ELR (cell line): Measurements from ENCODE around the gene USF2.

Experiments
- DNase-seq: peaks from one replicate; pipeline ENCODE4 v3.0.0-alpha.2; 2015; ENCODE audit warnings: low read depth

The USF2 gene

DNA sequence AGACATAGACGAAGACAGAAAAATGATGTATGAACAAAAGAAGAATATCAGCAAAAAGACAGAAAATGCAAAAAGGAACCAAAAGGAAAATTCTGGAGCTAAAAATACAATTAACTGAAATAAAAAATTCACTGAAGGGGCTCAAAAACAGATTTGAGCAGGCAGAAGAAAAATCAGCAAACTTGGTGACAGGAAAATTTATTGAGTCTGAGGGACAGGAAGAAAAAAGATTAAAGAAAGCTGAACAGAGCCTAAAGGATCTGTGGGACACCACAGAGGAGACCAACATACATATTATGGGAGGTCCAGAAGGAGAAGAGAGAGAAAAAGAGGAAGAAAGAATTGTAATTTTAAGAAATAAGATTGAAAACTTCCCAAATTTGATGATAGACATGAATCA lies 27.3 kb upstream of the USF2 start:
- DNase-seq = no peak

DNA sequence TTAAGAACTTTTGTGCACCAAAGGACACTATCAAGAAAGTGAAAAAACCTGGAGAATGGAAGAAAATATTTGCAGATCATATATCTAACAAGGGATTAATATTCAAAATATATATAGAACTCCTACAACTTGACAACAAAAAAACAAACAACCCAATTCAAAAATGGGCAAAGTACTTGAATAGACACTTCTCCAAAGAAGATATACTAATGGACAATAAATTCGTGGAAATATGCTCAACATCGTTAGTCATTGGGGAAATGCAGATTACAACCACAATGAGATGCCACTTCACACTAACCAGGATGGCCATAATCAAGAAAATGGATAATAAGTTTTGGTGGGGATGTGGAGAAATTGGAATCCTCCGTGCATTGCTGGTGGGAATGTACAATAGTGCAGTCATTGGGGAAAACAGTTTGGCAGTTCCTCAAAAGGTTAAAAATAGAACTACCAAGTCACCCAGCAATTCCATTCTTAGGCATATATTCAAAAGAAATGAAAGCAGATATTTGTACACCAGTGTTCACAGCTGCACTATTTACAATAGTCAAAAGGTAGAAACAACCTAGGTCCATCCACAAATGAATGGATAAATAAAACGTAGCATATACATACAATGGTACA lies 22.2 kb upstream of the USF2 start:
- DNase-seq = no peak

DNA sequence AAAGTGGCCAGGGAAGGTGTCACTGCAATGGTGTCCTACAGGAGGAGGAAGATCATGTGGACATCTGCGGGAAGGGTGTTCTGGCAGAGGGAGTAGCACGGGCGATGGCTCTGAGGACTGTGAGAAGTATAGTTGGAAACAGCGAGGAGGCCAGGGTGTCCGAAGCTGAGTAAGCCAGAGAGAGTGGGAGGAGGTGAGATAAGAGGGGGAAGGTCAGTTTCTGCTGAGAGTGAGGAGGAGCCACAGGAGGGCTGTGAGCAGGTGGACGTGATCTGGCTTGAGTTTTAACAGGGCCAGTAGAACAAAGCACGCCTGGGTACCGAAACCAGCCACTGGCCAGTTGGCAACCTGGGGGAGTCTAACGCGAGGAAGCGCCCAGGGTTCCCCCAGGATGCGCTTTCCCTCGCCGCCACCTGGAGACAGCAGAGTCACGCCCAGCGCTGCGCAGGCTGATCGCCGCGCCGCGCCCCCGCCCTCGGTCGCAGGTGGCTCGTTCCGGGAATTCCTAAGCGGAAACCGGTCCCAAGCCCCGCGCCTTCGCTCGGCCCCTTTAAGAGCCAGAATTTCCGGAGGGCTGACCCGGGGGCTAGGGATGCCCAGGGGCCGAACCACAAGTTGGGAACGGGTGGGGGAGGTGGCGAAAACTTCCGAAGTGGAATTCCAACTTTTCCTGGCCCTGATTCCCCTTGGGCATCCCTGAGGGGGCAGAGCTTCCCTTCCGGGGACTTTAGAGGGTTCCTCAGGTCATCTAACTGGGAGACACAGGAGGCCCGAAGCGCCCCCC lies 21.0 kb upstream of the USF2 start:
- DNase-seq = peak; percentile 11

DNA sequence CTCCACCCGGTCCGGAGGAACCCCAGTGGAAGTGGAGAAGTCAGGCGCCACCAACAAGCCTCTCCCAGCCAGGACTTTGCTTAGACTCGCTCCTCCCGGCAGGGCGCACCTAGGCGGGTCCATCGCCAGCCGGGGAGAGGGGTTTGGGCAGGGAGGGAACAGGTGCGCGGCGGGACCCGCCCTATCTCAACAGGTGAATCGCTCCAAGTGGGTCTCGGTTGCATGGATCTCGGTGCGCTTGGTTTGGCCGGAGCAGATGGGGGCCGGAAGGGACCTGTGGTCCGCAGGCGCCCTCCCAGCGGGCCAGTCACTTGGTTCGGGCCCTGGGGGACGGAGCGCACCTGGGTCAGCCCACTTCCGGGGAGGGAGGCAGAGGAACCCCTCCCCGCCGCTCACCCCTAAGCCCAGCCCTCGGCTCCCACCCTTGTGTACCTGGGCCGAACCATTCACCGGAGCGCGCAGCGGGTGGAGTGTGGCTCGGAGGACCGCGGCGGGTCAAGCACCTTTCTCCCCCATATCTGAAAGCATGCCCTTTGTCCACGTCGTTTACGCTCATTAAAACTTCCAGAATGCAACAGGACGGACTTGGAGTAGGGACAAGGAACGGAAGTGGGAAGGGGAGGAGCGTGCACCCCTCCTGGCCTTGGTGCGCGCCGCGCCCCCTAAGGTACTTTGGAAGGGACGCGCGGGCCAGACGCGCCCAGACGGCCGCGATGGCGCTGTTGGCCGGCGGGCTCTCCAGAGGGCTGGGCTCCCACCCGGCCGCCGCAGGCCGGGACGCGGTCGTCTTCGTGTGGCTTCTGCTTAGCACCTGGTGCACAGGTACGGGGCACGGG lies 20.2 kb upstream of the USF2 start, which contains the start of gene LSR:
TSS of gene LSR (plus strand) at position 693 of the 836 bp plus-strand sequence. CDS start at position 714, 21 bp downstream.
- DNase-seq = no peak

DNA sequence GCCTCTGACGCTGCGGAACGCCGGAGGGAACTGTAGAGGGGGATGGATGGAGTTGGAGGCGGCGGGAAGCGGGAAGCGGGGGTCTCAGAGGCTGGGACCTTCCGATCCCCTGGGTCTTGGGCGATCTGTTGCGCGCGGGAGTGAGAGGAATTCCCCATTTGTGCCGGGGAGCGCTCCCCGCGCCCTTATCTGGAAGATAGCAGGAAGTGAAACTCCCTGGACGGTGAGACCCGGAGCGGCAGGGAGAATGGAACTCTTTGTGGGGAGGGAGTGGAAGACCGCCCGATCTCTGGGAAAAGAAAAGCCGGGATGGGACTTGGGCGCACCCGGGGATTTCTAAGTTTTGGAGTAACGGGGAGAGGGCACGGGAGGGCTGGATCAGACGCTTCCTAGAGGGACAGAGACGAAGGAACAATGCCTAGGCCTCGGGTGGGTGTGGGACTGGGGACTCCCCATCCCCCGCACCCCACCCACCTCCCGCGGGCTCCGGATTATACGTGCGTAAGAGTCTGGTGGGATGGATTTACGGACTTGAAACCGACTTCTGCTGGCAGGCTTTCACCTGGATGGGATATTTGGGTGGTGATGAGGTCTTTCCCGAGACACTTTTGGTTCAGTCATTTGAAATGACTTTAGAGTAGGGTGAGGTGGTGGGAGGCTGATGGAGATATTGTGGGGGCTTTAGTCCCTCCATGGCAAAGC lies 19.5 kb upstream of the USF2 start:
- DNase-seq = no peak

DNA sequence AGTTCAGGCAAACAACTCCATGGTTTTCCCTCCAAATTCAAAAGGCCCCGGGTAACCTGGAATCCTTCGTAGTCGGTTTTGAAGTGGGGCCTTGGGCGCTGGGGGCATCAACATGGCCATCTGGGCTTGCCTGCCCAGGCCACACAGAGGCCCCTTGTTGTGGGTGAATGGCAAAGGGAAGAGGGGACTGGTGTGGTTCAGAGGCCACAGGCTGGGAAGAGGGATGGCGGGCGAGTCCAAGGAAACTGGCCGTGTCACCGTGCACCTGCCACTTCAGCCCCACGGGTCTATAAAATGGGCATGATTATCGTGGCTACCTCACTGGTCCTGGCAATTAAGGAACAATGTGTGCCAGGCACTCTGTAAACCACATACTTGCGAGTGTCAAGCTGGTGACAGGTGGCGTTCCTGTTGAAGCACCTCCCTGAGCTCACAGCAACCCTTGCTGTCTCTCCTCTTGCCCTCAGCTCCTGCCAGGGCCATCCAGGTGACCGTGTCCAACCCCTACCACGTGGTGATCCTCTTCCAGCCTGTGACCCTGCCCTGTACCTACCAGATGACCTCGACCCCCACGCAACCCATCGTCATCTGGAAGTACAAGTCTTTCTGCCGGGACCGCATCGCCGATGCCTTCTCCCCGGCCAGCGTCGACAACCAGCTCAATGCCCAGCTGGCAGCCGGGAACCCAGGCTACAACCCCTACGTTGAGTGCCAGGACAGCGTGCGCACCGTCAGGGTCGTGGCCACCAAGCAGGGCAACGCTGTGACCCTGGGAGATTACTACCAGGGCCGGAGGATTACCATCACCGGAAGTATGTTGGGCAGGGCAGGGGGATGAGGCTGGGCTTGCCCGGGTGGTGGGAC lies 18.7 kb upstream of the USF2 start:
- no peak for DNase-seq

DNA sequence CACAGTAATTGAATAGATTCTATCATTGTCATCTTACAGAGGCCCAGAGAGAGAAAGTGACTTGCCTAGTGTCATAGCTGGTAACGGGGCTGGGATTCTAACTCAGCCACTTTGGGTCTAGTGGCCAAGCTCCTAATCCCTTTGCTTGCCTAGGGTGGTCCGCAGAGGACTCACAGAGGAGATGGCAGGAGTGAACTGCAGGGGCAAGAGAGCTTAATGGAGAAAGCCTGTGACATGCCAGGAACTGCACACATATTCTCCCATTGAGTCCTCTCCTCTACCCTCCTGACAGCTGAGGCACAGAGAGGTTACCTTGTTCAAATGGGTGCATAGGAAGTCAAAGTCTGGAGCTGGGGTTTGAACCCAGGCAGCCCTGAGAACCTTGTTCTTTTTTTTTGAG lies 17.3 kb upstream of the USF2 start:
- no peak for DNase-seq

DNA sequence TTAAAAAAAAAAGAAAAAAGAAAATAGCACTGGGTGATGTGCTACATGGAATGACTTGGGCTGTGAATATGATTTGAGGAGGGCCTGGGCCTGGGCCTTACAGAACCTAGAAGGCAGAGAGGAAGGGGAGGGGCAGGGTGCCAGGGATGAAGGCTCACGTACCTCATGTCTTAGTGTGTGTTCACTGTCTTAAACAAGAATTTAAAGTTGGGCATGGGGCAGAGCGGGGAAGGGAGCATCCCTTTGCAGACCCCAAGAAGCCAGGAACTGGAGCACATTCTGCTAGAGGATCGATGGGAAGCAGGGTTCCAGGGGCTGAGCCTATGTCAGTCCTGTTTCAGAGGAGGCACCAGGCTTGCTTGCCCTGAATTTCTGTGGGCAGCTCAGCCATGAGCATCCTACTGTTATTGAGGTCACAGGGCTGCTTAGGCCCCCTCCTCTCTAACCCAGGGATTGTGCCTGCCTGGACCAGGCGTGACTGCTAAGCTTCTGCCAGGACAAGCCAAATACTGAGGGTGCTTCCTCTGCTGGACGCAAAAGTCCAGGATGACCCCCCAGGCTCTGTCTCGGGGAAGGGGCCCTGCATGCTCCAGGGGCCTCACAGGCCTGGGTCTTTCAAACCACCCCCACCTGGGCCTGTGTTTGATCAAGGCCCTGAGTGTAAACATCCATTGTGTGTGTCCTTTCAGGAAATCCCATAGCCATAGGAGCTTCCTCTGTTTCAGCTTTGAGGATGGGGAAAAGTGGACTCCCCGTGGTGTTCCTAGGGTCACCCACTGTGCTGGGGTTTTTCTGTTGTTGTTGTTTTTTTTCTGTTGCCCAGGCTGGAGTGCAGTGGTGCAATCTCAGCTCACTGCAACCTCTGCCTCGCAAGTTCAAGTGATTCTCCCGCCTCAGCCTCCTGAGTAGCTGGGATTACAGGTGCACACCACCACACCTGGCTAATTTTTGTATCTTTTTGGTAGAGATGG lies 15.2 kb upstream of the USF2 start:
- DNase-seq = no peak

DNA sequence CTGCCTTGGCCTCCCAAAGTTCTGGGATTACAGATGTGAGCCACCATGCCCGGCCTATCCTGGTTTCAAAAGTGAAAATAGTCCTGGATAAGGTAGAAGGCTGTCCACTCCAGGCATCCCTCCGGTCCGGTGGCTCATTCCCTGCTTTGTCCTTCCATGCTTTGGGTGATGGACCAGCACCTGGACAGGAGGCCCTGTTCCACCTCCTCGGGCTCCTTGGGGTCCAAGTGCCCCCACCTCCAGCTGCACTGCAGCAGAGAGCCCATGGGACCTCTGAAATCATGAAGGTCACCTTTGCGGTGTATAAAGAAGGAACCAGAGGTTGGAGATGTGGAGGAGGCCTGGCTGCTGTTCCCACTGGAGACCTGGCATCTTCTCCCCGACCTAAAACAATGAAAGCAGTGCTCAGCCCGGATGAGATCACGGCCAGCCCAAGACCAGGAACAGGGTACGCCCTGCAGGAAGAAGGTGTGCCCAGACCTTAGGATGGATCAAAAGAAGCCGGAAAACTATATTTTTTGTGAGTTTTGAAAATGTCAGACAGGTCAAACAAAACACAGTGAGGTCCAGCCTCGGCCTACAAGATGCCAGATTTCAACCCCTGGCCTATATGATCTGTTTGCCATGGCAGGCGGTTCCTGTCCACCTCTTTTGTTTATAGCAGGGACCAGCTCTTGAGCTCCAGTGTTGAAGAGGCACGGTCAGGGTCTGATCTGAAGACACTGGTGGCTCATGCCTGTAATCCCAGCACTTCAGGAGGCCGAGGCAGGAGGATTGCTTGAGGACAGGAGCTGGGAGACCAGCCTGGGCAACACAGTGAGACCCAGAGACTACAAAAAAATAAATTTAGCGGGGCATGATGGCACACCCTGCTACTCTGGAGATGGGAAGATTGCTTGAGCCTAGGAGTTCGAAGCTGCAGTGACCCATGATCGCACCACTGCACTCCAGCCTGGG lies 14.1 kb upstream of the USF2 start:
- no peak for DNase-seq

DNA sequence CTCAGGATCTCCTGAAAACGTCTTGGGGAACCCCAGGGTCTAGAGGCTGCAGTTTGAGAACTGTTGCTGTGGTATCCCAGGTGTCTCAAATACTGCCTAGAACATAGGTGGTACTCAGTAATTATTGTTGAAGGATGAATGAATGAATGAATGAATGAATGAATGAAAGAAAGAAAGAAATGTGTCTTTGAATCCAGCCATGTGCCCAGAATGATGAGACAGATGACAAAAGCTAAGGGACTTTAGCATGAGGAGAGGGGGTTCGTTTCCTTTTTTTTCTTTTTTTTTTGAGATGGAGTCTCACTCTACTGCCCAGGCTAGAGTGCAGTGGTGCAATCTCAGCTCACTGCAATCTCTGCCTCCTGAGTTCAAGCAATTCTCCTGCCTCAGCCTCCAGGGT lies 12.2 kb upstream of the USF2 start:
- DNase-seq = no peak

DNA sequence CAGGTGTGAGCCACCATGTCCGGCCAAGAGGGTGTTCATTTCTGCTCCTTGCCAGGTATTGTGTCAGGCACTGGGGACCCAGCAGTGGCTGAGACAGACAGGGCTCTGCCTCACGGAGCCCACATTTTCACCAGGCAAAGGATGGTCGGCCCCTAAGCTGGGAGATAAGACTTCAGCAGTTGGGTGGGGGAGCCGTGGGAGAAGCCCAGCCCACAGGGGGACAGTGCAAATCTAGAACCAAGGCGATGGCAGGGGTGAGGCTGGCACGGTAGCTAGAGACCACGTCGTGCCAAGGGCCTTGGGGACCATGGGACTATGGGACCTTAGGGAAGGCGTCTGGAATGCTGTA lies 11.7 kb upstream of the USF2 start:
- DNase-seq = no peak

DNA sequence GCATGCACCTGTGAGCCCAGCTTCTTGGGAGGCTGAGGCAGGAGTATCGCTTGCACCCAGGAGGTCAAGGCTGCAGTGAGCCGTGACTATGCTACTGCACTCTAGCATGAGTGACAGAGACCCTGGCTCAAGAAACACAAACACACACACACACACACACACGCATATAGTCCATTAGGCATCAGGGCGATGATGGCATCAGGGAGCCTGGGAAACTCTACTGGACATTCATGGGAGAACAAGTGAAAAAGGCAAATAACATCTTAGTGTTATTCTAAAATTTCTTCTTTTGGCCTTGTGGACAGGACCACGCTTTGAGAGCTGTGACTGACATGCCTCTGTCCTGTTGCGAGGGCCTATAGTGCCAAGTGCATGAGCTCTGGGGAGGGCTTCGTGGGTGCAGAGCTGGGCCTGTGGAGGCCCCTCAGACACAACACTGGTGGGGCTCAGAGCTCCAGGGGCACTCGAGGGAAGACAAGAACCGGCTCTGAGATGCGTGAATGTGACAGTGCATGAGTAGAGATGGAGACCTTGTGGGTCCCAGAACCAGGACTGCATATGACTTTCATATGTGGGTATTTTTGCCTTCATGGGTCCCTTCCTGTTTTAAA lies 8.0 kb upstream of the USF2 start:
- no peak for DNase-seq

DNA sequence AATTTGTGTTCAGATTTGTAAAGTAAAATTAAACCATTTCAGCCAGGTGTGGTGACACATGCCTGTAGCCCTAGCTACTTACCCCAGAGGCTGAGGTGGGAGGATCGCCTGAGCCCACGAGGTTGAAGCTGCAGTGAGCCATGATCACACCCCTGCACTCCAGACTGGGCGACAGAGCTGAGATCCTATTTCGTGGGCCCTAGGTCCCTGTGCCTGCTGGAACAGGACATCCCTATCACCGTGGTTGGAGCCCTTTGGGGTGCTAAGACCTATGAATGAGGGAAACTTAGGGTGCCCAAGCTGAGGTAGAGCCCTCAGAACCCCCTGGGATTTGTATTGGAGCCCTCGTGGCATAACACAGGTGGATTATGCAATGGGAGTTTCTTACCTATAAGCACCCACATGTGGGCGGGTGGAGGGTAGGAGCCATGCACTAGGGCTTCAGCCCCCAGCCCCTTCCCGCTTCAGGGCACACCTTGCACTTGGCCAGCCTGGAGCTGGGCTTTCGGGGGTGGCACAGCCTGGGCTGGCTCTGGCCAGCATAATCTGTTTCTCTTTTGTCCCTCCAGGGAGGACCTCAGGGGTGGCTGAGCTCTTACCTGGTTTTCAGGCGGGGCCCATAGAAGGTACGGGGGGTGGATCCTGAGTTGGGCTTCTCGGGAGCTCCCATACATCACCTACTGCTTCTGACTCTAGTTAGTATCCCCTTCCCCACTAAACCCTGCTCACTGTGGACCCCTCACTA lies 7.2 kb upstream of the USF2 start:
- no peak for DNase-seq

DNA sequence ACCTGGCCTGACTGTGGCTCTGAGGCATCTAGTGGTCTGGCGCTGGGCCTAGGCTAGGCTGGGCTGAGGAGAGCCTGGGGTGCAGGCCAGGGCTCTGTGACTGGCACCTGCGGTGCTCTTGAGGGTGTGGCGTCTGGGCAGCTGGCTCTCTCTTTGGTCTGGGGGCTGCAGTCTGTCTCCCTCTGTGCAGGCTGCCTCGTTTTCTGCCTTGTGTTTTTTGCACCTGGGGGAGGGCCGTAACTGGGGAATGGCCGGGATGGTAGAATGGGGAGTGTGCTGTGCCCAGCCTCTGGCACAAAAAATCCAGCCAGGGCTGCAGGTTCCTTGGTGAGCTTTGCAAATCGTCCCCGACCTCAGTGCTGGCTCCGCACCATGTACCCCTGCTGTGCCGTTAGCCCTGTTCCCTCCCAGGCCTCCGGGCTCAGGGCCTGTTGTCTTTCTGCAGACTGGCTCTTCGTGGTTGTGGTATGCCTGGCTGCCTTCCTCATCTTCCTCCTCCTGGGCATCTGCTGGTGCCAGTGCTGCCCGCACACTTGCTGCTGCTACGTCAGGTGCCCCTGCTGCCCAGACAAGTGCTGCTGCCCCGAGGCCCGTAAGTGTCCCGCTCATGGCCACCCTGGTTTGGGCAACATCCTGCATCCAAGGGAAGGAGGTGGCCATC lies 6.5 kb upstream of the USF2 start:
- no peak for DNase-seq

DNA sequence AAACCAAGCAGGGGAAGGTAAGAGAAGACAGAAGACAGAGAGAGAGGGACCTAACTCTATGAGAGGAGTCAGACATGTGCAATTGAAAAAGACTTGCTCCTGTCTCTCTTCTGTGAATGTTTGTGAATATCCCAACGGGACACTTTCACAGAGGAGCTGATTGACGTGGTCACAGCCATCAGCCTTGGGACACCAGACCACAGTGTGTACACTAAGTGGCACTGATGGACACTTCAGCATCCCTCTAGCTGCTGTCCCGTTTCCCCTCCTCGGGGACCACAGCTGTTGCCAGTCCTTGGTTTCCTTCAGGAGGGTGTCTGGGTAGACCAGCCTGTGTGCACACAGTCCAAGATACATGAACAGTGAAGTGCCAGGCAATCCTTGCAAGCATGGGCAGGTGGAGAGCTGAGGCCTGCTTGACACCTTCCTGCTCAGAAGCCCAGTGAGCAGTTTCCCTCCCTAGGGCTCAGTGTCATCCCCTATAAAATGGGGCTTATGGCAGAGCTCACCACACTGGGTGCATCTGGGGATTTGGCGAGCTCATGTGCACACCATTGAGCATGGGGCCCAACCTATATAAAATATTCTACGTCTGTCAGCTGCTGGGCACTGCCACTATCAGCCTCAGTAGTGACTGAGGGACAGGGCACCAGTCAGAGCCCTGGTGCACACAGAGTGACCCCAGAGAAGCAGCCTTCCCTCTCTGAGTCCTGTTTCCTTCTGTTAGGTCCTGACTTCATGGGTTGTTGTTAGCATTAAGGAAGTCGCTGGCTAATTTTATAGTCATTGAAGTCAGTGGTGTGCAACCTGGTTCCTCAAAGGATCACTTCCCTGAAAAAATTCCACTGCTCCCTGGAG lies 4.3 kb upstream of the USF2 start:
- no peak for DNase-seq
